ENCODE results near the gene TANC1.
A peak's percentile ranks its signal among the peaks of the same experiment; 100 is the strongest.

TANC1 gene

DNA sequence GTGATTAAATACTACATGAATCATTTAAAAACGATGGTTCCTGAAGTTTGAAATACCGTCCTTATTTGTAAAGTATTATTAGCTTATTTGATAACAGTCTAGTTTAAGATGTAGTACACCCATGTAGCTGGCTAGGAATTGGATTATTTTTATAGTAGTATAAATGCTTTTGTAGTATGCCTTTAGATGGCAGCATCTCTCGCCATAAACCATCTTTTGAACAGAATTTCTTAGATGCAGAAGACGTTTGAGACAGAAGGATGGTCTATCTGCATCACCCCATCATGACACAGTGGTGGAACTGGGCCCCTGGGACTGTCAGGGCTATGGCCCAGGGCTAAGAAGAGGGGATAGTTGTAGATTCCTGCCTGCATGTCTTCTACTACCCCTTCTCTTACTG, 165.4 kb downstream of the TANC1 start:
- Histone ChIP-seq H2AFZ (ENCODE audit: insufficient read depth, low read length, poor library complexity) (no peak overlapping the region), H3K9ac (ENCODE audit: low read length) (no peak overlapping the region), H3K18ac (ENCODE audit: low read length) (no peak overlapping the region), H3K4ac (ENCODE audit: low read depth, low read length) (no peak overlapping the region), H3K27ac (ENCODE audit: low read depth, low read length) (no peak overlapping the region), H3K79me1 (ENCODE audit: low read length) (peaks cover 14% of the 10 kb centered on the region), H2AK5ac (ENCODE audit: low read length) (no peak overlapping the region), H4K8ac (ENCODE audit: low read depth, low read length) (no peak overlapping the region), H3K23ac (ENCODE audit: low read length) (no peak overlapping the region), H2BK12ac (ENCODE audit: low read length) (no peak overlapping the region), H3K4me3 (ENCODE audit: low read depth, low read length) (no peak overlapping the region), H3K14ac (ENCODE audit: low read length) (no peak overlapping the region), H2BK5ac (ENCODE audit: low read depth, low read length, poor library complexity) (no peak overlapping the region), H3K9me3 (ENCODE audit: insufficient read depth, low read depth, low read length) (no peaks in the 10 kb centered on the region), H4K91ac (ENCODE audit: low read depth, low read length) (no peak overlapping the region), H2BK120ac (ENCODE audit: insufficient read depth, low read length, poor library complexity) (no peak overlapping the region), H3K4me2 (ENCODE audit: low read length) (no peak overlapping the region), H4K12ac (ENCODE audit: low read depth, low read length) (no peak overlapping the region), H3K27me3 (ENCODE audit: insufficient read depth, low read length) (no peaks in the 10 kb centered on the region), H3K79me2 (ENCODE audit: control insufficient read depth, insufficient read depth, low read length, poor library complexity) (no peaks in the 10 kb centered on the region), H3K4me1 (ENCODE audit: control insufficient read depth in 1 of 2, insufficient read depth in 2 of 2, low read length in 2 of 2) (peaks cover 18 to 30% of the 10 kb centered on the region in 2 experiments), H3K36me3 (ENCODE audit: control insufficient read depth in 1 of 2, insufficient read depth in 2 of 2, low read length in 2 of 2) (no peaks in the 10 kb centered on the region)
- WGBS (ENCODE audit: extremely low coverage, insufficient coverage, insufficient read length), result no CpG with 5 or more reads among the region's 4 CpGs
- DNase-seq, result no peak

DNA sequence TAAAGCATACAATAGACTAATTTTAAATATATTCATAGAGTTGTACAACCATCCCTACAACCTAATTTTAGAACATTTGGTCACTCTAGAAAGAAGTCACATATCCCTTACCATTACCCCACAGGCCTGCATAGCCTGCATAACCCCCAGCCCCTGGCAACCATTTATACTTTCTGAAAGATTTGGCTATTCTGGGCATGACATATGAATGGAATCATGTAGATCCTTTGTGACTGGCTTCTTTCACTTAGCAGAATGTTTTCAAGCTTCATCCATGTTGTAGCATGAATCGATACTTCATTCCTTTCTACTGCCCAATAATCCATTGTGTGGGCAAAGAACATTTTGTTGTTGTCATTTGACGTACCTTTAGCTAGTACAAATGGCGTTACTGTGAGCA, 166.5 kb downstream of the TANC1 start:
- H2AK5ac ChIP-seq (ENCODE audit: low read length), result no peak overlapping the region
- no peak overlapping the region for H3K4ac ChIP-seq (ENCODE audit: low read depth, low read length)
- H3K27ac ChIP-seq (ENCODE audit: low read depth, low read length), result peak overlapping the region; percentile 81
- no peak overlapping the region for H3K4me2 ChIP-seq (ENCODE audit: low read length)
- H3K23ac ChIP-seq (ENCODE audit: low read length), result peak overlapping the region; percentile 64
- H2BK120ac ChIP-seq (ENCODE audit: insufficient read depth, low read length, poor library complexity), result no peak overlapping the region
- H3K4me1 ChIP-seq (ENCODE audit: control insufficient read depth in 1 of 2, insufficient read depth in 2 of 2, low read length in 2 of 2), result peaks cover 18 to 30% of the 10 kb centered on the region in 2 experiments
- peaks cover 14% of the 10 kb centered on the region for H3K79me1 ChIP-seq (ENCODE audit: low read length)
- no peak overlapping the region for H2BK12ac ChIP-seq (ENCODE audit: low read length)
- H3K27me3 ChIP-seq (ENCODE audit: insufficient read depth, low read length), result no peaks in the 10 kb centered on the region
- no peak overlapping the region for H3K9ac ChIP-seq (ENCODE audit: low read length)
- H3K14ac ChIP-seq (ENCODE audit: low read length), result no peak overlapping the region
- no peak overlapping the region for H2BK5ac ChIP-seq (ENCODE audit: low read depth, low read length, poor library complexity)
- H2AFZ ChIP-seq (ENCODE audit: insufficient read depth, low read length, poor library complexity), result no peak overlapping the region
- H3K4me3 ChIP-seq (ENCODE audit: low read depth, low read length), result no peak overlapping the region
- no peak overlapping the region for H4K91ac ChIP-seq (ENCODE audit: low read depth, low read length)
- no peaks in the 10 kb centered on the region for H3K9me3 ChIP-seq (ENCODE audit: insufficient read depth, low read depth, low read length)
- H3K79me2 ChIP-seq (ENCODE audit: control insufficient read depth, insufficient read depth, low read length, poor library complexity), result no peaks in the 10 kb centered on the region
- DNase-seq, result peak; percentile 73 to 82
- no peaks in the 10 kb centered on the region for H3K36me3 ChIP-seq (ENCODE audit: control insufficient read depth in 1 of 2, insufficient read depth in 2 of 2, low read length in 2 of 2)
- no peak overlapping the region for H4K8ac ChIP-seq (ENCODE audit: low read depth, low read length)
- H3K18ac ChIP-seq (ENCODE audit: low read length), result no peak overlapping the region
- H4K12ac ChIP-seq (ENCODE audit: low read depth, low read length), result no peak overlapping the region
- no CpG with 5 or more reads among the region's 3 CpGs for WGBS (ENCODE audit: extremely low coverage, insufficient coverage, insufficient read length)

DNA sequence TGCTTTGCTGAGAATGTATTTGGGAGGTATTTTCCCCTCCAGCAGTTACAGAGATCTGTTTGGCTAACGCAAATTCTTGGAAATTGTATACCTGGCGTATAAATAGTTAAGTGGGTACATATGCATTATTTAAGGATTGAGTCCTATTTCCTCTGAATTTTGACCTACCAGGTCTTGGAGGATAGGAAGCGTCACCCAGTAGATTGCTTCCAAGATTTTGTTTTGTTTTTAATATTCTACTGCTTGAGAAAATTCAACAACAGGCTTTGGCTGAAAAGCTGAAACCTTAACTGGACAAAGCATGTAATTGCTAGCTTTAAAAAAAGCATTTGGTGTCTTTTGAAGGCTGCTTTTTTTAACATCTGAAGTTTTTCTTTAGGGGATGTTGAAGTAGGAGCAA, 168.0 kb downstream of the TANC1 start:
- WGBS (ENCODE audit: extremely low coverage, insufficient coverage, insufficient read length), result no CpG with 5 or more reads among the region's 3 CpGs
- Histone ChIP-seq H3K9ac (ENCODE audit: low read length) (no peak overlapping the region), H2BK5ac (ENCODE audit: low read depth, low read length, poor library complexity) (no peak overlapping the region), H4K8ac (ENCODE audit: low read depth, low read length) (no peak overlapping the region), H3K36me3 (ENCODE audit: control insufficient read depth in 1 of 2, insufficient read depth in 2 of 2, low read length in 2 of 2) (peaks cover 0 to under 1% of the 10 kb centered on the region in 2 experiments), H2BK120ac (ENCODE audit: insufficient read depth, low read length, poor library complexity) (no peak overlapping the region), H3K23ac (ENCODE audit: low read length) (no peak overlapping the region), H3K79me2 (ENCODE audit: control insufficient read depth, insufficient read depth, low read length, poor library complexity) (no peaks in the 10 kb centered on the region), H4K91ac (ENCODE audit: low read depth, low read length) (no peak overlapping the region), H3K18ac (ENCODE audit: low read length) (no peak overlapping the region), H3K79me1 (ENCODE audit: low read length) (peaks cover 14% of the 10 kb centered on the region), H3K4me3 (ENCODE audit: low read depth, low read length) (no peak overlapping the region), H4K12ac (ENCODE audit: low read depth, low read length) (no peak overlapping the region), H3K9me3 (ENCODE audit: insufficient read depth, low read depth, low read length) (no peaks in the 10 kb centered on the region), H2AFZ (ENCODE audit: insufficient read depth, low read length, poor library complexity) (no peak overlapping the region), H2AK5ac (ENCODE audit: low read length) (no peak overlapping the region), H3K4me2 (ENCODE audit: low read length) (peak overlapping the region; percentile 47), H3K27me3 (ENCODE audit: insufficient read depth, low read length) (no peaks in the 10 kb centered on the region), H3K4ac (ENCODE audit: low read depth, low read length) (no peak overlapping the region), H3K14ac (ENCODE audit: low read length) (no peak overlapping the region), H3K27ac (ENCODE audit: low read depth, low read length) (peak overlapping the region; percentile 81), H2BK12ac (ENCODE audit: low read length) (no peak overlapping the region), H3K4me1 (ENCODE audit: control insufficient read depth in 1 of 2, insufficient read depth in 2 of 2, low read length in 2 of 2) (peaks cover 18 to 30% of the 10 kb centered on the region in 2 experiments)
- DNase-seq, result no peak

DNA sequence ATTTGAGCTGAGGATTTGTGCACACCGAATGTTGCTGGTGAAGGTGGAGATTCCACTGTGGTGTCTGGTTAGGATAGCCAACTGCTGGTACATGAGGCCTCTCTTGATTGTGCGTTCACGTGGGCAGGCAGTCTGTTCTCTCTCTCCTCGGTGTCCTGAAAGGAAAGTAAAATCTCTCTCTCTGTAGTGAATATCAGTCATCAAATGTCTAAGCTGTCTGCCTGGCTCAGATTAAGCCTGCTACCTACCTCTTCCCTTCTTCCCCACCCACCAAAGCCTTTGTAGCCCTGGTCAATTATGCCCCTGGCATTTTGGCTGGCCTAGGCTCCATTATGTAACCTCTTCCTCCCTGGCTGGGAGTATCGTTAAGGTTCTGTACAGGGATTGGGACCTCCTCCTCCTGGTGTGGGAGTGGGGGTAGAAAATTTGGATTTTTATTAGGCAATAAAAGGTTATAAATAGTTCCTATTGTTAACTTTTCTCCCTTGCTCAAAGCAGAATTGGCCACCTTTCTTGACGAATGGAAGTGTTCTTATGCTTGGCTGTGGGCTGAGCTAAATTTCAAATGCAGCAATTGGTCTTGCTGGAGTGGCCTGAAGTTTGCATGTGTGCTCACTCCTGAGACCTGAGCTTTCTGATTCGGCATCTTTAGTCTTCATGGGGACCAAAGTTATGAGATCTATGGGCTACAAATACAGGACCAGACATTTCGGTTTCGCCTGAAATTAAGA, 169.2 kb downstream of the TANC1 start:
- Histone ChIP-seq H3K79me2 (ENCODE audit: control insufficient read depth, insufficient read depth, low read length, poor library complexity) (no peaks in the 10 kb centered on the region), H3K27me3 (ENCODE audit: insufficient read depth, low read length) (no peaks in the 10 kb centered on the region), H4K8ac (ENCODE audit: low read depth, low read length) (no peak overlapping the region), H2BK5ac (ENCODE audit: low read depth, low read length, poor library complexity) (peak overlapping the region; percentile 47), H3K9ac (ENCODE audit: low read length) (no peak overlapping the region), H3K18ac (ENCODE audit: low read length) (peak overlapping the region; percentile 73), H4K91ac (ENCODE audit: low read depth, low read length) (peak overlapping the region; percentile 76), H3K27ac (ENCODE audit: low read depth, low read length) (peak overlapping the region; percentile 42), H2BK120ac (ENCODE audit: insufficient read depth, low read length, poor library complexity) (peak overlapping the region; percentile 30), H3K9me3 (ENCODE audit: insufficient read depth, low read depth, low read length) (no peaks in the 10 kb centered on the region), H3K14ac (ENCODE audit: low read length) (peak overlapping the region; percentile 52), H3K4me2 (ENCODE audit: low read length) (no peak overlapping the region), H3K23ac (ENCODE audit: low read length) (peak overlapping the region; percentile 93), H4K12ac (ENCODE audit: low read depth, low read length) (no peak overlapping the region), H3K79me1 (ENCODE audit: low read length) (peaks cover 11% of the 10 kb centered on the region), H3K4me1 (ENCODE audit: control insufficient read depth in 1 of 2, insufficient read depth in 2 of 2, low read length in 2 of 2) (peaks cover 16 to 26% of the 10 kb centered on the region in 2 experiments), H3K4ac (ENCODE audit: low read depth, low read length) (no peak overlapping the region), H2AK5ac (ENCODE audit: low read length) (peak overlapping the region; percentile 71), H2BK12ac (ENCODE audit: low read length) (peak overlapping the region; percentile 68), H3K36me3 (ENCODE audit: control insufficient read depth in 1 of 2, insufficient read depth in 2 of 2, low read length in 2 of 2) (peaks cover 0 to 4% of the 10 kb centered on the region in 2 experiments), H3K4me3 (ENCODE audit: low read depth, low read length) (no peak overlapping the region), H2AFZ (ENCODE audit: insufficient read depth, low read length, poor library complexity) (no peak overlapping the region)
- DNase-seq, result no peak
- no CpG with 5 or more reads among the region's 9 CpGs for WGBS (ENCODE audit: extremely low coverage, insufficient coverage, insufficient read length)

Measured in trophoblast cell (in vitro differentiated cells and primary cell).